ENCODE measurements around the gene FAM78B. TPM values are rescaled to one million over a fixed set of nuclear protein-coding genes. Genes with fewer than 3 reads are reported as not detected.

The FAM78B gene
- total RNA-seq, 2 donors from 2014 or later, result 3.7 to 11.0 TPM

- H3K36me3 ChIP-seq, result no peaks in the 10 kb centered on the region
- intact Hi-C loops (cut with DNase I), result no loop called here
- no peaks in the 10 kb centered on the region for H3K4me1 ChIP-seq (replicated peaks)
- H3K9me3 ChIP-seq, result no peaks in the 10 kb centered on the region
- H3K4me3 ChIP-seq, result no peak overlapping the region
- TF ChIP-seq POLR2A (IDR thresholded peaks at IDR 0.05), result no peak
- TF ChIP-seq CTCF (IDR thresholded peaks at IDR 0.05), result no peak
- no peak for TF ChIP-seq POLR2AphosphoS5 (IDR thresholded peaks at IDR 0.05)
- 23% methylated on average over 1 of the region's 1 CpG for WGBS
- H3K27me3 ChIP-seq (replicated peaks; ENCODE audit: insufficient read depth), result no peaks in the 10 kb centered on the region
- DNase-seq (ENCODE audit: low spot score), result no peak
- no peak overlapping the region for H3K27ac ChIP-seq
These were observed 21.3 kb downstream of the FAM78B start for GRCh38 chr1:166145499-166145898.

- Histone ChIP-seq H3K4me1 (replicated peaks) (no peaks in the 10 kb centered on the region), H3K27me3 (replicated peaks; ENCODE audit: insufficient read depth) (no peaks in the 10 kb centered on the region), H3K36me3 (no peaks in the 10 kb centered on the region), H3K27ac (no peak overlapping the region), H3K9me3 (no peaks in the 10 kb centered on the region), H3K4me3 (no peak overlapping the region)
- no peak for DNase-seq (ENCODE audit: low spot score)
- TF ChIP-seq POLR2AphosphoS5 (IDR thresholded peaks at IDR 0.05) (no peak), CTCF (IDR thresholded peaks at IDR 0.05) (no peak), POLR2A (IDR thresholded peaks at IDR 0.05) (no peak)
- intact Hi-C loops (cut with DNase I), result no loop called here
These were observed 24.8 kb downstream of the FAM78B start for GRCh38 chr1:166141969-166142368.

- 47% methylated on average over 6 of the region's 6 CpGs for WGBS
- H3K36me3 ChIP-seq, result no peaks in the 10 kb centered on the region
- H3K4me3 ChIP-seq, result no peak overlapping the region
- H3K9me3 ChIP-seq, result no peaks in the 10 kb centered on the region
- no peak for DNase-seq (ENCODE audit: low spot score)
- H3K27me3 ChIP-seq (replicated peaks; ENCODE audit: insufficient read depth), result no peaks in the 10 kb centered on the region
- intact Hi-C loops (cut with DNase I), result no loop called here
- no peaks in the 10 kb centered on the region for H3K4me1 ChIP-seq (replicated peaks)
- no peak overlapping the region for H3K27ac ChIP-seq
- TF ChIP-seq POLR2A (IDR thresholded peaks at IDR 0.05) (no peak), POLR2AphosphoS5 (IDR thresholded peaks at IDR 0.05) (no peak), CTCF (IDR thresholded peaks at IDR 0.05) (no peak)
These were observed 26.6 kb downstream of the FAM78B start for GRCh38 chr1:166140251-166140650.

GRCh38 chr1:166139735-166140134 lies 27.1 kb downstream of the FAM78B start:
- intact Hi-C loops (cut with DNase I), result no loop called here
- Histone ChIP-seq H3K4me3 (no peak overlapping the region), H3K9me3 (no peaks in the 10 kb centered on the region), H3K4me1 (replicated peaks) (no peaks in the 10 kb centered on the region), H3K27me3 (replicated peaks; ENCODE audit: insufficient read depth) (no peaks in the 10 kb centered on the region), H3K27ac (no peak overlapping the region), H3K36me3 (no peaks in the 10 kb centered on the region)
- DNase-seq (ENCODE audit: low spot score), result no peak
- 59% methylated on average over 4 of the region's 4 CpGs for WGBS
- TF ChIP-seq POLR2A (IDR thresholded peaks at IDR 0.05) (no peak), POLR2AphosphoS5 (IDR thresholded peaks at IDR 0.05) (no peak), CTCF (IDR thresholded peaks at IDR 0.05) (no peak)

GRCh38 chr1:166136699-166137401 lies 30.0 kb downstream of the FAM78B start:
- DNase-seq (ENCODE audit: low spot score), result no peak
- Histone ChIP-seq H3K27me3 (replicated peaks; ENCODE audit: insufficient read depth) (no peaks in the 10 kb centered on the region), H3K27ac (no peak overlapping the region), H3K4me3 (no peak overlapping the region), H3K9me3 (no peaks in the 10 kb centered on the region), H3K4me1 (replicated peaks) (no peaks in the 10 kb centered on the region), H3K36me3 (no peaks in the 10 kb centered on the region)
- TF ChIP-seq POLR2AphosphoS5 (IDR thresholded peaks at IDR 0.05) (no peak), CTCF (IDR thresholded peaks at IDR 0.05) (no peak), POLR2A (IDR thresholded peaks at IDR 0.05) (no peak)
- WGBS, result 87% methylated on average over 5 of the region's 5 CpGs
- intact Hi-C loops (cut with DNase I), result no loop called here
